HCT116 (cell line): ENCODE measurements around the gene KRTAP3-3. TPM values are rescaled to one million over a fixed set of nuclear protein-coding genes. Genes with fewer than 3 reads are reported as not detected.

Source experiments
- ATAC-seq: fragments of 200-7000 bp; cut with Tn5 transposase; 2 replicates; pipeline ENCODE4 v1.9.1; 2020; ENCODE audit warnings: mild to moderate bottlenecking, moderate library complexity
- BruUV-seq: library from RNA; stranded (reverse); fragments of 400-500 nt; replicated peaks from 2 replicates; lab custom pipeline; 2021; lab: Mats Ljungman, UMichigan
- CTCF ChIA-PET: fragments of 300-600 bp; sonication (Branson Sonifier 250); formaldehyde crosslinking; loops from one replicate; lab custom pipeline; 2021; ENCODE audit warnings: antibody characterized with exemption; lab: Charles Lee
- POLR2A ChIA-PET: fragments of 300-600, 350-600 bp; sonication (Branson Sonifier 250); formaldehyde crosslinking; loops from one replicate; lab custom pipeline; 2021; ENCODE audit warnings: antibody characterized with exemption; lab: Charles Lee
- RAD21 ChIA-PET, 2 experiments: fragments of 300-600 bp; sonication (Branson Sonifier 250); formaldehyde crosslinking; loops; one replicate each; lab custom pipeline; 2023; ENCODE audit warnings: low total read pairs in 2 of 2; ENCODE audit not compliant: uncharacterized antibody in 2 of 2, unreplicated experiment in 2 of 2, low non-redundant PET in 1 of 2; lab: Charles Lee
- DNase-seq: peaks from one replicate; pipeline ENCODE4 v3.0.0-alpha.2; 2010; ENCODE audit warnings: low read depth, low spot score
- H2AFZ ChIP-seq: fragments of 200-600 bp; shearing (Covaris generic), sonication (generic); 2 replicates; pipeline ENCODE4 v1.6.1; 2017; ENCODE audit warnings: low read depth, mixed run types, mixed read lengths, antibody characterized with exemption, low read length; ENCODE audit not compliant: poor library complexity, severe bottlenecking
- H3K27ac ChIP-seq: 2 replicates; pipeline ENCODE4 v1.5.1; 2012; ENCODE audit warnings: low read depth, low read length
- H3K27me3 ChIP-seq: fragments of 200-600 bp; sonication (generic); 2 replicates; pipeline ENCODE4 v1.6.1; 2016; ENCODE audit warnings: mixed run types, low read length, mixed read lengths; ENCODE audit not compliant: insufficient read depth
- H3K36me3 ChIP-seq, 2 experiments: fragments of 200-500 bp in 1 of 2; fragments of 200-600 bp in 1 of 2; sonication (Bioruptor generic) in 1 of 2; sonication (generic) in 1 of 2; 2 replicates each; pipeline versions ENCODE4 v1.5.1 to v1.6.1; 2014 to 2016; ENCODE audit warnings: low read length in 2 of 2, inconsistent platforms in 1 of 2, mixed read lengths in 1 of 2, mixed run types in 1 of 2; ENCODE audit not compliant: insufficient read depth in 2 of 2, control insufficient read depth in 1 of 2
- H3K4me1 ChIP-seq, 2 experiments: fragments of 200-600 bp in 1 of 2; sonication (generic) in 1 of 2; 2 replicates each; pipeline versions ENCODE4 v1.5.1 to v1.6.1; 2012 to 2017; ENCODE audit warnings: low read length in 2 of 2, inconsistent platforms in 1 of 2, mild to moderate bottlenecking in 1 of 2, mixed read lengths in 1 of 2, mixed run types in 1 of 2, moderate library complexity in 1 of 2; ENCODE audit not compliant: insufficient read depth in 2 of 2, control insufficient read depth in 1 of 2
- H3K4me2 ChIP-seq: fragments of 200-600 bp; sonication (generic); 2 replicates; pipeline ENCODE4 v1.6.1; 2017; ENCODE audit warnings: mixed run types, low read length, mixed read lengths
- H3K4me3 ChIP-seq, 2 experiments: fragments of 200-600 bp in 1 of 2; sonication (generic) in 1 of 2; replicated peaks in 1 of 2; 2 replicates each; pipeline ENCODE4 v1.5.1; 2011 to 2016; ENCODE audit warnings: low read length in 2 of 2, control low read depth in 1 of 2, low read depth in 1 of 2, mild to moderate bottlenecking in 1 of 2, mixed read lengths in 1 of 2, mixed run types in 1 of 2
- H3K79me2 ChIP-seq: fragments of 200-600 bp; sonication (generic); 2 replicates; pipeline ENCODE4 v1.6.1; 2017; ENCODE audit warnings: mild to moderate bottlenecking, mixed run types, low read length, moderate library complexity, mixed read lengths; ENCODE audit not compliant: insufficient read depth
- H3K9ac ChIP-seq: fragments of 200-600 bp; sonication (generic); 2 replicates; pipeline ENCODE4 v1.6.1; 2016; ENCODE audit warnings: low read length, mixed read lengths
- H3K9me2 ChIP-seq: fragments of 200-600 bp; sonication (generic), shearing (Covaris generic); 2 replicates; pipeline ENCODE4 v1.6.1; 2017; ENCODE audit warnings: mixed run types, mild to moderate bottlenecking, moderate library complexity; ENCODE audit not compliant: insufficient read depth
- H3K9me3 ChIP-seq, 2 experiments: fragments of 200-500 bp in 1 of 2; fragments of 200-600 bp in 1 of 2; sonication (Bioruptor generic) in 1 of 2; sonication (generic) in 1 of 2; 2 replicates each; pipeline ENCODE4 v1.6.1; 2014 to 2017; ENCODE audit warnings: low read length in 2 of 2, mixed read lengths in 2 of 2, inconsistent platforms in 1 of 2, low read depth in 1 of 2, mild to moderate bottlenecking in 1 of 2, mixed run types in 1 of 2, moderate library complexity in 1 of 2; ENCODE audit not compliant: control insufficient read depth in 1 of 2, insufficient read depth in 1 of 2
- H4K20me1 ChIP-seq: fragments of 200-600 bp; sonication (generic), shearing (Covaris generic); 2 replicates; pipeline ENCODE4 v1.6.1; 2017; ENCODE audit warnings: mixed run types, mild to moderate bottlenecking, moderate library complexity; ENCODE audit not compliant: insufficient read depth
- ATF3 ChIP-seq: IDR thresholded peaks from 2 replicates; pipeline ENCODE4 v1.6.1; 2012
- CBX3 ChIP-seq: IDR thresholded peaks from 2 replicates; pipeline ENCODE4 v1.6.1; 2012; ENCODE audit warnings: low read depth
- CTCF ChIP-seq, 3 experiments: fragments of 200-600 bp in 1 of 3; sonication (generic) in 1 of 3; IDR thresholded peaks in 2 of 3; conservative IDR thresholded peaks in 1 of 3; 2 replicates each; pipeline ENCODE4 v1.5.1; 2012 to 2017; ENCODE audit warnings: low read depth in 2 of 3, low read length in 2 of 3, antibody characterized with exemption in 1 of 3, borderline replicate concordance in 1 of 3, control low read depth in 1 of 3, mild to moderate bottlenecking in 1 of 3, mixed read lengths in 1 of 3, mixed run types in 1 of 3, moderate library complexity in 1 of 3; ENCODE audit not compliant: insufficient read depth in 1 of 3
- EGR1 ChIP-seq: IDR thresholded peaks from 2 replicates; pipeline ENCODE4 v1.6.1; 2012; ENCODE audit warnings: low read depth
- ELF1 ChIP-seq: IDR thresholded peaks from 2 replicates; pipeline ENCODE4 v1.6.1; 2012; ENCODE audit warnings: low read depth, borderline replicate concordance
- EZH2 ChIP-seq: fragments of 200-600 bp; sonication (generic); IDR thresholded peaks from 2 replicates; pipeline ENCODE4 v1.6.1; 2017; ENCODE audit warnings: antibody characterized with exemption, mixed run types
- EZH2phosphoT487 ChIP-seq: fragments of 200-600 bp; IDR thresholded peaks from 2 replicates; pipeline ENCODE4 v1.6.1; 2018; ENCODE audit warnings: antibody characterized with exemption, borderline replicate concordance
- FOSL1 ChIP-seq: IDR thresholded peaks from 2 replicates; pipeline ENCODE4 v1.6.1; 2012; ENCODE audit warnings: low read depth
- JUND ChIP-seq: IDR thresholded peaks from 2 replicates; pipeline ENCODE4 v1.6.1; 2012
- POLR2A ChIP-seq: IDR thresholded peaks from 2 replicates; pipeline ENCODE4 v1.7.0; 2011; ENCODE audit warnings: borderline replicate concordance; ENCODE audit not compliant: insufficient read depth, insufficient read length; ENCODE audit errors: extremely low read depth
- POLR2AphosphoS5 ChIP-seq: IDR thresholded peaks from 2 replicates; pipeline ENCODE4 v1.6.1; 2011; ENCODE audit warnings: mild to moderate bottlenecking, low read depth, low read length, moderate library complexity
- RAD21 ChIP-seq: IDR thresholded peaks from 2 replicates; pipeline ENCODE4 v1.6.1; 2012; ENCODE audit warnings: low read depth, mild to moderate bottlenecking
- REST ChIP-seq: IDR thresholded peaks from 2 replicates; pipeline ENCODE4 v1.6.1; 2012; ENCODE audit warnings: low read depth
- SIN3A ChIP-seq: IDR thresholded peaks from 2 replicates; pipeline ENCODE4 v1.6.1; 2012; ENCODE audit warnings: low read depth
- SP1 ChIP-seq: IDR thresholded peaks from 2 replicates; pipeline ENCODE4 v1.6.1; 2012; ENCODE audit warnings: low read depth
- SRF ChIP-seq: IDR thresholded peaks from 2 replicates; pipeline ENCODE4 v1.6.1; 2012; ENCODE audit warnings: low read depth
- TCF7L2 ChIP-seq: IDR thresholded peaks from 2 replicates; pipeline ENCODE4 v1.7.0; 2011; ENCODE audit warnings: borderline replicate concordance, inconsistent platforms; ENCODE audit not compliant: insufficient read depth, insufficient read length; ENCODE audit errors: extremely low read depth
- YY1 ChIP-seq: IDR thresholded peaks from 2 replicates; pipeline ENCODE4 v1.6.1; 2011; ENCODE audit warnings: low read length, low read depth, moderate library complexity, mild to moderate bottlenecking; ENCODE audit not compliant: insufficient replicate concordance; ENCODE audit errors: extremely low read depth
- ZBTB33 ChIP-seq: IDR thresholded peaks from 2 replicates; pipeline ENCODE4 v1.6.1; 2011; ENCODE audit warnings: mild to moderate bottlenecking, low read length, moderate library complexity; ENCODE audit not compliant: insufficient replicate concordance; ENCODE audit errors: extremely low read depth
- intact Hi-C: fragments of 100-400 bp; cut with micrococcal nuclease; formaldehyde crosslinking; loops from 2 replicates; pipeline ENCODE4 v1.10.0; 2022
- total RNA-seq: library from RNA; stranded (reverse); gene quantifications from one replicate; pipeline ENCODE4 v1.2.1, GENCODE V29; 2021; ENCODE audit not compliant: unreplicated experiment

The KRTAP3-3 gene
- total RNA-seq, 1 experiment from 2014 or later, result not detected

- DNase-seq, result no peak
- Histone ChIP-seq H3K79me2 (no peaks in the 10 kb centered on the region), H3K27me3 (no peaks in the 10 kb centered on the region), H3K4me3 (no peak within 1 kb of the TSS), H3K36me3 (no peaks in the 10 kb centered on the region; a peak in 1 of 4 replicates), H3K9me2 (no peaks in the 10 kb centered on the region), H4K20me1 (no peaks in the 10 kb centered on the region), H3K4me1 (no peaks in the 10 kb centered on the region), H3K4me2 (no peak within 1 kb of the TSS), H3K27ac (no peak within 1 kb of the TSS), H2AFZ (peak within 1 kb of the TSS; percentile 17), H3K9ac (no peak within 1 kb of the TSS), H3K9me3 (peaks cover 0 to 9% of the 10 kb centered on the region in 2 experiments; a peak in 1 of 4 replicates)
- no peak for ATAC-seq
- TF ChIP-seq REST, result no peak
- no peak for TF ChIP-seq JUND
- no peak for TF ChIP-seq CTCF (IDR thresholded peaks at IDR 0.05 in 2 of 3, conservative IDR thresholded peaks at IDR 0.05 in 1 of 3; ENCODE audit: borderline replicate concordance in 1 of 3, insufficient read depth in 1 of 3, low read depth in 2 of 3, low read length in 2 of 3)
- TF ChIP-seq SIN3A, result no peak
- no peak for TF ChIP-seq ZBTB33
- TF ChIP-seq YY1, result no peak
- TF ChIP-seq SRF, result no peak
- TF ChIP-seq EZH2, result no peak
- TF ChIP-seq ATF3, result no peak
- no peak for TF ChIP-seq FOSL1
- TF ChIP-seq POLR2AphosphoS5, result no peak
- no peak for TF ChIP-seq POLR2A
- no peak for TF ChIP-seq EGR1
- no peak for TF ChIP-seq ELF1
- TF ChIP-seq CBX3, result no peak
- TF ChIP-seq SP1, result no peak
- TF ChIP-seq RAD21, result no peak
- TF ChIP-seq EZH2phosphoT487, result no peak
- no peak for TF ChIP-seq TCF7L2
- ChIA-PET RAD21 (no interaction called here), CTCF (no interaction called here), POLR2A (no interaction called here)
- no TSS peak for BruUV-seq
- intact Hi-C loops, result no loop called here
These were observed 32.9 kb upstream of the KRTAP3-3 start, which contains the start of gene KRTAP1-5 for GRCh38 chr17:41026715-41027471. Gene KRTAP1-5 (minus strand): TSS chr17:41027208. CDS start chr17:41027155, 53 bp downstream.
